SK-N-SH treated with all-trans-retinoic acid at 6 μM for 48 hours (cell line): ENCODE results near the gene TOX4.

ENCODE experiments used
- ARNTL ChIP-seq: fragments of 450-650 bp; formaldehyde crosslinking; IDR thresholded peaks from 2 replicates; pipeline ENCODE4 v1.5.0; 2020; ENCODE audit warnings: low read depth, mild to moderate bottlenecking, moderate library complexity, borderline replicate concordance
- CREB5 ChIP-seq: fragments of 250-450 bp; sonication (Bioruptor Pico); IDR thresholded peaks from 2 replicates; pipeline ENCODE4 v1.5.1; 2020; ENCODE audit warnings: low read depth, mild to moderate bottlenecking, moderate library complexity
- CSDC2 ChIP-seq: fragments of 250-450 bp; sonication (Bioruptor Pico); IDR thresholded peaks from 2 replicates; pipeline ENCODE4 v1.5.0; 2020; ENCODE audit warnings: mild to moderate bottlenecking, moderate library complexity
- ESRRG ChIP-seq: fragments of 250-450 bp; sonication (Bioruptor Pico); IDR thresholded peaks from 2 replicates; pipeline ENCODE4 v1.6.1; 2021; ENCODE audit warnings: mild to moderate bottlenecking
- ISL1 ChIP-seq: fragments of 250-450 bp; sonication (Bioruptor Pico); IDR thresholded peaks from 2 replicates; pipeline ENCODE4 v2.1.2; 2022; ENCODE audit warnings: mild to moderate bottlenecking, moderate library complexity
- POU6F1 ChIP-seq: fragments of 250-450 bp; sonication (Bioruptor Pico); IDR thresholded peaks from 2 replicates; pipeline ENCODE4 v1.8.0; 2021; ENCODE audit warnings: low read depth, mild to moderate bottlenecking, moderate library complexity, borderline replicate concordance
- PPARA ChIP-seq: fragments of 250-450 bp; sonication (Bioruptor Pico); IDR thresholded peaks from 2 replicates; pipeline ENCODE4 v1.5.0; 2020; ENCODE audit warnings: mild to moderate bottlenecking, borderline replicate concordance
- TCF4 ChIP-seq: fragments of 250-450 bp; sonication (Bioruptor Pico); IDR thresholded peaks from 2 replicates; pipeline ENCODE4 v1.8.0; 2021; ENCODE audit warnings: mild to moderate bottlenecking, moderate library complexity, borderline replicate concordance
- TSHZ2 ChIP-seq: fragments of 250-450 bp; sonication (Bioruptor Pico); IDR thresholded peaks from 2 replicates; pipeline ENCODE4 v1.5.0; 2020; ENCODE audit warnings: mild to moderate bottlenecking, moderate library complexity
- TF ChIP-seq, protein P1 (sequence below): fragments of 250-450 bp; sonication (Bioruptor Pico); IDR thresholded peaks from 2 replicates; pipeline ENCODE4 v1.8.0; 2020; ENCODE audit warnings: mild to moderate bottlenecking, moderate library complexity, borderline replicate concordance

- no peak for TF ChIP-seq ESRRG (CRISPR knock-in tag)
- TF ChIP-seq CREB5: no peak
- no peak for TF ChIP-seq TSHZ2
- no peak for TF ChIP-seq ARNTL (CRISPR knock-in tag)
- no peak for TF ChIP-seq CSDC2 (CRISPR knock-in tag)
- TF ChIP-seq ISL1 (CRISPR knock-in tag): no peak
- TF ChIP-seq PPARA (CRISPR knock-in tag): no peak
- TF ChIP-seq TCF4 (CRISPR knock-in tag): no peak
- TF ChIP-seq, protein P1, sequence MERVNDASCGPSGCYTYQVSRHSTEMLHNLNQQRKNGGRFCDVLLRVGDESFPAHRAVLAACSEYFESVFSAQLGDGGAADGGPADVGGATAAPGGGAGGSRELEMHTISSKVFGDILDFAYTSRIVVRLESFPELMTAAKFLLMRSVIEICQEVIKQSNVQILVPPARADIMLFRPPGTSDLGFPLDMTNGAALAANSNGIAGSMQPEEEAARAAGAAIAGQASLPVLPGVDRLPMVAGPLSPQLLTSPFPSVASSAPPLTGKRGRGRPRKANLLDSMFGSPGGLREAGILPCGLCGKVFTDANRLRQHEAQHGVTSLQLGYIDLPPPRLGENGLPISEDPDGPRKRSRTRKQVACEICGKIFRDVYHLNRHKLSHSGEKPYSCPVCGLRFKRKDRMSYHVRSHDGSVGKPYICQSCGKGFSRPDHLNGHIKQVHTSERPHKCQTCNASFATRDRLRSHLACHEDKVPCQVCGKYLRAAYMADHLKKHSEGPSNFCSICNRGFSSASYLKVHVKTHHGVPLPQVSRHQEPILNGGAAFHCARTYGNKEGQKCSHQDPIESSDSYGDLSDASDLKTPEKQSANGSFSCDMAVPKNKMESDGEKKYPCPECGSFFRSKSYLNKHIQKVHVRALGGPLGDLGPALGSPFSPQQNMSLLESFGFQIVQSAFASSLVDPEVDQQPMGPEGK (CRISPR knock-in tag): no peak
- no peak for TF ChIP-seq POU6F1 (CRISPR knock-in tag)
These were observed 9.4 kb upstream of the TOX4 start for GRCh38 chr14:21467616-21468015.
